CD4-positive, alpha-beta T cell (primary cell): ENCODE data around the gene C7orf25. TPM values are rescaled to one million over a fixed set of nuclear protein-coding genes. Genes with fewer than 3 reads are reported as not detected.

Experiments
- ATAC-seq: fragments of 200-7000 bp; cut with Tn5 transposase; one replicate; pipeline ENCODE4 v1.10.0; 2022; ENCODE audit warnings: mild to moderate bottlenecking; ENCODE audit not compliant: poor library complexity
- CTCF ChIA-PET: fragments of 350-600 bp; sonication (Branson Sonifier 250); formaldehyde crosslinking; loops from one replicate; lab custom pipeline; 2021; ENCODE audit warnings: antibody characterized with exemption, inconsistent platforms; lab: Charles Lee
- POLR2A ChIA-PET: fragments of 350-600 bp; sonication (Branson Sonifier 250); formaldehyde crosslinking; loops from one replicate; lab custom pipeline; 2021; ENCODE audit warnings: antibody characterized with exemption, inconsistent platforms; lab: Charles Lee
- DNase-seq, 14 experiments: peaks; one replicate each; pipeline ENCODE4 v3.0.0-alpha.2; 2013 to 2020; ENCODE audit warnings: mixed read lengths in 2 of 14
- H3K27ac ChIP-seq, 2 donors: one replicate each; pipeline versions ENCODE4 v1.5.1 to v1.7.0; 2013; ENCODE audit warnings: low read length in 2 of 2, low read depth in 1 of 2, mild to moderate bottlenecking in 1 of 2
- H3K27me3 ChIP-seq, 2 experiments: 1 replicate in 1 of 2; 2 replicates in 1 of 2; pipeline versions ENCODE4 v1.6.1 to v1.7.0; 2013; ENCODE audit warnings: low read length in 2 of 2, control low read depth in 1 of 2, mild to moderate bottlenecking in 1 of 2, moderate library complexity in 1 of 2; ENCODE audit not compliant: insufficient read depth in 2 of 2, control insufficient read depth in 1 of 2
- H3K36me3 ChIP-seq: one replicate; pipeline ENCODE4 v1.6.1; 2013; ENCODE audit warnings: low read length, control low read depth; ENCODE audit not compliant: insufficient read depth
- H3K4me1 ChIP-seq: one replicate; pipeline ENCODE4 v1.6.1; 2013; ENCODE audit warnings: low read length, control low read depth; ENCODE audit not compliant: insufficient read depth
- H3K4me3 ChIP-seq: one replicate; pipeline ENCODE4 v1.5.1; 2013; ENCODE audit warnings: mild to moderate bottlenecking, low read length, moderate library complexity
- H3K9me3 ChIP-seq, 2 experiments: 1 replicate in 1 of 2; 2 replicates in 1 of 2; pipeline versions ENCODE4 v1.6.1 to v1.7.0; 2013; ENCODE audit warnings: low read length in 2 of 2, mild to moderate bottlenecking in 2 of 2, control low read depth in 1 of 2, moderate library complexity in 1 of 2; ENCODE audit not compliant: control insufficient read depth in 1 of 2, insufficient read depth in 1 of 2
- H3K27ac Mint-ChIP-seq: one replicate; pipeline ENCODE4 v1.8.0; 2020; ENCODE audit warnings: mixed read lengths
- H3K27me3 Mint-ChIP-seq: one replicate; pipeline ENCODE4 v1.8.0; 2021; ENCODE audit warnings: mixed read lengths
- H3K36me3 Mint-ChIP-seq: one replicate; pipeline ENCODE4 v1.8.0; 2021; ENCODE audit warnings: low read depth, mixed read lengths
- H3K4me1 Mint-ChIP-seq: one replicate; pipeline ENCODE4 v1.8.0; 2021; ENCODE audit warnings: low read depth, mixed read lengths
- H3K4me3 Mint-ChIP-seq: one replicate; pipeline ENCODE4 v1.8.0; 2020; ENCODE audit warnings: mild to moderate bottlenecking, mixed read lengths
- H3K9me3 Mint-ChIP-seq: one replicate; pipeline ENCODE4 v1.8.0; 2020; ENCODE audit warnings: mixed read lengths
- CTCF ChIP-seq: fragments of 200-600 bp; IDR thresholded peaks from one replicate; pipeline ENCODE4 v1.8.0; 2022; ENCODE audit warnings: antibody characterized with exemption, mild to moderate bottlenecking
- intact Hi-C, 2 experiments: fragments of 100-400 bp; cut with DNase I in 1 of 2; cut with micrococcal nuclease in 1 of 2; formaldehyde crosslinking; loops; one replicate each; pipeline versions ENCODE4 v1.15.1 to v1.9.0; 2023 to 2025; cut with DNase I, micrococcal nuclease
- total RNA-seq, 174 experiments: library from RNA in 2 of 174; stranded (reverse) in 2 of 174; gene quantifications; one replicate each; pipeline ENCODE4 v1.2.3 and lab custom pipeline; 2021 to 2026

C7orf25 gene
- total RNA-seq, 2 experiments from 2014 or later, result 2.1 to 3.7 TPM

DNA sequence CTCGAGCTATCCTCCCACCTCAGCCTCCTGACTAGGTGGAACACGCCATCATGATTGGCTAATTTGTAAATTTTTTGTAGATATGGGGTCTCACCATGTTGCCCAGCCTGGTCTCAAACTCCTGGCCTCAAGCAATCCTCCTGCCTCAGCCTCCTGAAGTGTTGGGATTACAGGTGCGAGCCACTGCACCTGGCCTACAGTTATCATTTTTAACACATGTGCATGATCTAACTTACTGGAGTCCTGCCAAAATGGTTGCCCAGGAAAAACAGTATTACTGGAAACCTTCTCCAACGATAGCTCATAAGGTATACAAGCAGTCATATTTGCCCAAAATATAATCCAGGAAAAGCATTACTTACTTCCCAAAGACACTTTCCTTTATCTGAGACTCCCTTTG lies 40.5 kb upstream of the C7orf25 start:
- no peak overlapping the region for H3K27ac ChIP-seq
- Mint-ChIP-seq H3K27ac (no peak overlapping the region), H3K27me3 (peaks cover 9% of the 10 kb centered on the region), H3K4me3 (no peak overlapping the region), H3K36me3 (no peaks in the 10 kb centered on the region), H3K4me1 (no peaks in the 10 kb centered on the region), H3K9me3 (peaks cover 4% of the 10 kb centered on the region)
- ATAC-seq, result no peak
- H3K9me3 ChIP-seq, result peaks cover 0 to 11% of the 10 kb centered on the region in 2 experiments
- ChIA-PET CTCF (no interaction called here), POLR2A (no interaction called here)
- H3K36me3 ChIP-seq, result no peaks in the 10 kb centered on the region
- H3K27me3 ChIP-seq, result no peaks in the 10 kb centered on the region
- intact Hi-C loops, result no loop called here
- TF ChIP-seq CTCF, result no peak
- no peak for DNase-seq
- H3K4me3 ChIP-seq, result no peak overlapping the region
- no peaks in the 10 kb centered on the region for H3K4me1 ChIP-seq

GRCh38 chr7:42950417-42950816 lies 38.5 kb upstream of the C7orf25 start:
- intact Hi-C loops, result no loop called here
- no peak for TF ChIP-seq CTCF
- Histone ChIP-seq H3K4me3 (no peak overlapping the region), H3K27me3 (no peaks in the 10 kb centered on the region), H3K36me3 (no peaks in the 10 kb centered on the region), H3K4me1 (peaks cover 4% of the 10 kb centered on the region), H3K27ac (no peak overlapping the region), H3K9me3 (no peaks in the 10 kb centered on the region)
- no peak for ATAC-seq
- Mint-ChIP-seq H3K4me3 (no peak overlapping the region), H3K9me3 (peaks cover 2% of the 10 kb centered on the region), H3K36me3 (no peaks in the 10 kb centered on the region), H3K27me3 (peaks cover 9% of the 10 kb centered on the region), H3K27ac (no peak overlapping the region), H3K4me1 (no peaks in the 10 kb centered on the region)
- DNase-seq, result no peak
- POLR2A ChIA-PET, result no interaction called here
- CTCF ChIA-PET, result interaction anchor here (1.2 kb wide), 1 partner anchor 9 kb away, joined by 3 read pairs; no protein-coding TSS in a partner anchor

GRCh38 chr7:42947521-42947920 lies 35.7 kb upstream of the C7orf25 start:
- Histone ChIP-seq H3K9me3 (no peaks in the 10 kb centered on the region), H3K36me3 (no peaks in the 10 kb centered on the region), H3K4me3 (no peak overlapping the region), H3K4me1 (peaks cover 4% of the 10 kb centered on the region), H3K27me3 (no peaks in the 10 kb centered on the region), H3K27ac (no peak overlapping the region)
- H3K4me1 Mint-ChIP-seq, result no peaks in the 10 kb centered on the region
- ChIA-PET CTCF (interaction anchor here (0.5 kb wide), 1 partner anchor 885 kb away, joined by 3 read pairs; no protein-coding TSS in a partner anchor), POLR2A (no interaction called here)
- H3K27me3 Mint-ChIP-seq, result peaks cover 4% of the 10 kb centered on the region
- no peak for TF ChIP-seq CTCF
- ATAC-seq (no peak), DNase-seq (no peak)
- no peak overlapping the region for H3K4me3 Mint-ChIP-seq
- no peaks in the 10 kb centered on the region for H3K36me3 Mint-ChIP-seq
- H3K27ac Mint-ChIP-seq, result no peak overlapping the region
- no peaks in the 10 kb centered on the region for H3K9me3 Mint-ChIP-seq
- intact Hi-C loops, result loop anchor here in 1 of 2 experiments (10.0 kb wide), 1 partner anchor 317 kb away; no protein-coding TSS in a partner anchor
